Endothelial cell of umbilical vein (primary cell): ENCODE measurements around the gene LPP. TPM values are rescaled to one million over a fixed set of nuclear protein-coding genes. Genes with fewer than 3 reads are reported as not detected.

Source experiments
- BruUV-seq: library from RNA; stranded (reverse); fragments of 400-500 nt; replicated peaks from 2 replicates; lab custom pipeline; 2021; lab: Mats Ljungman, UMichigan
- CTCF ChIA-PET: fragments of 300-600, 350-600 bp; sonication (Branson Sonifier 250); formaldehyde crosslinking; loops from one replicate; lab custom pipeline; 2021; ENCODE audit warnings: antibody characterized with exemption, inconsistent platforms; lab: Charles Lee
- POLR2A ChIA-PET: fragments of 300-600, 350-600 bp; sonication (Branson Sonifier 250); formaldehyde crosslinking; loops from one replicate; lab custom pipeline; 2021; ENCODE audit warnings: antibody characterized with exemption, inconsistent platforms; lab: Charles Lee
- DNase-seq: peaks from one replicate; pipeline ENCODE4 v3.0.0-alpha.2; 2011; ENCODE audit warnings: low read depth, low spot score
- FAIRE-seq: peaks from 2 replicates; lab custom pipeline; 2011; peaks lifted over from hg19 to GRCh38; lab: Jason Lieb, UNC
- H2AFZ ChIP-seq: 2 replicates; pipeline ENCODE4 v1.6.0; 2012; ENCODE audit warnings: low read depth, low read length, control low read depth, inconsistent platforms
- H3K27ac ChIP-seq: 2 replicates; pipeline ENCODE4 v1.5.1; 2011; ENCODE audit warnings: low read depth, mild to moderate bottlenecking, control low read depth, low read length, moderate library complexity; ENCODE audit not compliant: insufficient read depth
- H3K27me3 ChIP-seq, 2 experiments: 2 replicates each; pipeline versions ENCODE4 v1.6.0 to v1.6.1; 2011; ENCODE audit warnings: low read length in 2 of 2, mixed read lengths in 1 of 2; ENCODE audit not compliant: control insufficient read depth in 2 of 2, insufficient read depth in 2 of 2
- H3K36me3 ChIP-seq, 2 experiments: 2 replicates in 1 of 2; 3 replicates in 1 of 2; pipeline ENCODE4 v1.5.1; 2011; ENCODE audit warnings: low read length in 2 of 2, mild to moderate bottlenecking in 1 of 2, moderate library complexity in 1 of 2; ENCODE audit not compliant: control insufficient read depth in 2 of 2, insufficient read depth in 2 of 2; ENCODE audit errors: extremely low read depth in 1 of 2
- H3K4me1 ChIP-seq: 3 replicates; pipeline ENCODE4 v1.5.1; 2011; ENCODE audit warnings: mild to moderate bottlenecking, low read length; ENCODE audit not compliant: control insufficient read depth, insufficient read depth; ENCODE audit errors: extremely low read depth
- H3K4me2 ChIP-seq: 2 replicates; pipeline ENCODE4 v1.6.1; 2011; ENCODE audit warnings: low read length, control low read depth, mixed read lengths; ENCODE audit not compliant: insufficient read depth
- H3K4me3 ChIP-seq, 3 experiments: fragments of 200-600 bp in 1 of 3; sonication (generic), shearing (Covaris generic) in 1 of 3; replicated peaks in 1 of 3; 2 replicates each; pipeline ENCODE4 v1.5.1; 2011 to 2016; ENCODE audit warnings: control low read depth in 3 of 3, low read length in 3 of 3, mild to moderate bottlenecking in 2 of 3, inconsistent platforms in 1 of 3, low read depth in 1 of 3, moderate library complexity in 1 of 3; ENCODE audit not compliant: insufficient read depth in 1 of 3
- H3K79me2 ChIP-seq: 2 replicates; pipeline ENCODE4 v1.6.0; 2012; ENCODE audit warnings: low read length, inconsistent platforms; ENCODE audit not compliant: control insufficient read depth, insufficient read depth
- H3K9ac ChIP-seq: replicated peaks from 2 replicates; pipeline ENCODE3; 2011; ENCODE audit warnings: low read length, control low read depth; ENCODE audit not compliant: insufficient read depth; ENCODE audit errors: extremely low read depth
- H3K9me1 ChIP-seq: replicated peaks from 3 replicates; pipeline ENCODE4 v1.6.0; 2011; ENCODE audit warnings: mild to moderate bottlenecking, low read length; ENCODE audit not compliant: control insufficient read depth, insufficient read depth; ENCODE audit errors: extremely low read depth
- H3K9me3 ChIP-seq: replicated peaks from 2 replicates; pipeline ENCODE4 v1.5.1; 2012; ENCODE audit warnings: low read length, inconsistent platforms; ENCODE audit not compliant: control insufficient read depth, insufficient read depth
- H4K20me1 ChIP-seq: replicated peaks from 2 replicates; pipeline ENCODE3; 2011; ENCODE audit warnings: mild to moderate bottlenecking, low read length; ENCODE audit not compliant: control insufficient read depth, insufficient read depth; ENCODE audit errors: extremely low read depth
- EZH2 ChIP-seq: IDR thresholded peaks from 2 replicates; pipeline ENCODE4 v1.6.1; 2012; ENCODE audit warnings: borderline replicate concordance, low read depth, mild to moderate bottlenecking, moderate library complexity, low read length, inconsistent platforms; ENCODE audit not compliant: severe bottlenecking
- FOS ChIP-seq: IDR thresholded peaks from 2 replicates; pipeline ENCODE4 v1.6.1; 2011; ENCODE audit warnings: mild to moderate bottlenecking, low read length, moderate library complexity, borderline replicate concordance; ENCODE audit not compliant: insufficient read depth
- JUN ChIP-seq: IDR thresholded peaks from 2 replicates; pipeline ENCODE4 v1.6.1; 2011; ENCODE audit warnings: borderline replicate concordance, low read depth; ENCODE audit not compliant: insufficient read length, insufficient read depth
- POLR2A ChIP-seq: IDR thresholded peaks from 2 replicates; pipeline ENCODE4 v1.6.1; 2012; ENCODE audit warnings: low read depth, mild to moderate bottlenecking, control low read depth, low read length
- dilution Hi-C: fragments of 300-500 bp; cut with MboI; formaldehyde crosslinking; loops from one replicate; pipeline ENCODE4 v1.15.0; 2019; ENCODE audit warnings: low sequenced_read_pairs; ENCODE audit not compliant: extremely low pct_ligation_motif_present
- intact Hi-C: fragments of 100-400 bp; cut with micrococcal nuclease; formaldehyde crosslinking; loops from one replicate; pipeline ENCODE4 v1.10.0; 2022
- polyA plus RNA-seq, 4 experiments: library from polyadenylated mRNA; depleted of rRNA in 3 of 4; stranded (reverse) in 3 of 4; unstranded in 1 of 4; fragments of >200 nt; gene quantifications; 2 replicates each; pipeline versions ENCODE4 v1.2.1 to v1.2.3, GENCODE V29; 2011 to 2012; ENCODE audit warnings: missing spikeins in 1 of 4
- total RNA-seq: library from RNA; stranded (reverse); gene quantifications from 2 replicates; pipeline ENCODE4 v1.2.3, GENCODE V29; 2021
- TF ChIP-seq, protein P1 (sequence below), 2 donors: IDR thresholded peaks; 1 replicate in 1 of 2; 2 replicates in 1 of 2; pipeline ENCODE4 v1.5.1; 2011; ENCODE audit warnings: low read length in 2 of 2, mild to moderate bottlenecking in 2 of 2, moderate library complexity in 2 of 2, control low read depth in 1 of 2, inconsistent platforms in 1 of 2, low read depth in 1 of 2; ENCODE audit not compliant: insufficient read depth in 1 of 2; ENCODE audit errors: extremely low read depth in 1 of 2
- TF ChIP-seq, protein P2 (sequence below): IDR thresholded peaks from 2 replicates; pipeline ENCODE4 v1.6.1; 2011; ENCODE audit not compliant: insufficient read depth, insufficient read length

Gene LPP
- total and polyA plus RNA-seq, 2 donors (not counting 3 experiments of a cell fraction or from before 2014, with no cell fraction given) = 16.9 to 153 TPM

DNA sequence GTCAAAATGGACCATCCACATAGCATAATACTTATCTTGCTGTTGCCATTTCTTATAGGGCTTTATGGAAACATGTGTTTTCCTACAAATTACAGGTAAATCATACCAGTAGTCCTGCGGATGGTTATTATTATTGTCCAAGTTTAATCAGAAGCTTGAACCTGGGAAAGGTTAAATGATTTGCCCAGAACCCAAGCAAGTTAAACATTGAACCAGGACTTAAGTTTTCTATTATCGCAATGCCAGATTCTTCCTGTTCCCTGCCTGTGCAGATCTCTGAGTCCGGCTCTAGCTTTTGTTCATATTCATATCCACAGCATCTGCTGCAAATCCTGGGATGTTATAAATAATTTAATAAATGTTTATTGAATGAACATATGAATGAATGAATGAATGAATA is 12.5 kb downstream of the LPP start:
- Histone ChIP-seq H3K9ac (no peak overlapping the region), H3K9me1 (no peaks in the 10 kb centered on the region), H3K4me2 (no peak overlapping the region), H3K4me3 (no peak overlapping the region), H3K27ac (no peak overlapping the region), H4K20me1 (peaks cover 14% of the 10 kb centered on the region), H3K79me2 (peaks cover 92% of the 10 kb centered on the region), H2AFZ (no peak overlapping the region), H3K4me1 (peaks cover 6% of the 10 kb centered on the region), H3K27me3 (no peaks in the 10 kb centered on the region), H3K9me3 (no peaks in the 10 kb centered on the region), H3K36me3 (no peaks in the 10 kb centered on the region)
- BruUV-seq = no TSS peak
- no peak for FAIRE-seq
- intact Hi-C loops (loop anchor here (10.0 kb wide), 1 partner anchor 1282 kb away; no protein-coding TSS in a partner anchor), dilution Hi-C loops (no loop called here)
- CTCF ChIA-PET = interaction anchor here (0.6 to 1.4 kb wide), 5 partner anchors 10 to 455 kb away, joined by 3 to 5 read pairs (median 4); no protein-coding TSS in a partner anchor
- POLR2A ChIA-PET = no interaction called here
- DNase-seq = peak; percentile 32
- TF ChIP-seq EZH2 (no peak), JUN (no peak), POLR2A (no peak), FOS (no peak)
- TF ChIP-seq, protein P1, sequence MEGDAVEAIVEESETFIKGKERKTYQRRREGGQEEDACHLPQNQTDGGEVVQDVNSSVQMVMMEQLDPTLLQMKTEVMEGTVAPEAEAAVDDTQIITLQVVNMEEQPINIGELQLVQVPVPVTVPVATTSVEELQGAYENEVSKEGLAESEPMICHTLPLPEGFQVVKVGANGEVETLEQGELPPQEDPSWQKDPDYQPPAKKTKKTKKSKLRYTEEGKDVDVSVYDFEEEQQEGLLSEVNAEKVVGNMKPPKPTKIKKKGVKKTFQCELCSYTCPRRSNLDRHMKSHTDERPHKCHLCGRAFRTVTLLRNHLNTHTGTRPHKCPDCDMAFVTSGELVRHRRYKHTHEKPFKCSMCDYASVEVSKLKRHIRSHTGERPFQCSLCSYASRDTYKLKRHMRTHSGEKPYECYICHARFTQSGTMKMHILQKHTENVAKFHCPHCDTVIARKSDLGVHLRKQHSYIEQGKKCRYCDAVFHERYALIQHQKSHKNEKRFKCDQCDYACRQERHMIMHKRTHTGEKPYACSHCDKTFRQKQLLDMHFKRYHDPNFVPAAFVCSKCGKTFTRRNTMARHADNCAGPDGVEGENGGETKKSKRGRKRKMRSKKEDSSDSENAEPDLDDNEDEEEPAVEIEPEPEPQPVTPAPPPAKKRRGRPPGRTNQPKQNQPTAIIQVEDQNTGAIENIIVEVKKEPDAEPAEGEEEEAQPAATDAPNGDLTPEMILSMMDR (IDR thresholded peaks at IDR 0.05; ENCODE audit: extremely low read depth in 1 of 2, insufficient read depth in 1 of 2, low read depth in 1 of 2, low read length in 2 of 2) = no peak
- TF ChIP-seq, protein P2, sequence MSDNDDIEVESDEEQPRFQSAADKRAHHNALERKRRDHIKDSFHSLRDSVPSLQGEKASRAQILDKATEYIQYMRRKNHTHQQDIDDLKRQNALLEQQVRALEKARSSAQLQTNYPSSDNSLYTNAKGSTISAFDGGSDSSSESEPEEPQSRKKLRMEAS = no peak
